Measurements from ENCODE around the gene ARFGEF3. TPM values are rescaled to one million over a fixed set of nuclear protein-coding genes. Genes with fewer than 3 reads are reported as not detected.
A peak's percentile ranks its signal among the peaks of the same experiment; 100 is the strongest.

Gene ARFGEF3
- total and polyA plus RNA-seq, 2 donors (not counting 1 experiment from before 2014, with no cell fraction given): under 0.01 to 0.14 TPM

GRCh38 chr6:138250053-138250452 lies 88.3 kb downstream of the ARFGEF3 start:
- Histone ChIP-seq H4K20me1 (ENCODE audit: control insufficient read depth, extremely low read depth, insufficient read depth, low read length) (no peaks in the 10 kb centered on the region), H2AFZ (ENCODE audit: low read length) (no peak overlapping the region), H3K4me1 (ENCODE audit: control insufficient read depth, extremely low read depth, insufficient read depth, low read length) (no peaks in the 10 kb centered on the region), H3K4me3 (replicated peaks in 1 of 4; ENCODE audit: control extremely low read depth in 1 of 4, insufficient read depth in 1 of 4, low read depth in 3 of 4, low read length in 4 of 4) (no peak overlapping the region), H3K4me2 (ENCODE audit: extremely low read depth, insufficient read depth, low read length) (no peak overlapping the region), H3K79me2 (ENCODE audit: control insufficient read depth, insufficient read depth, low read length) (no peaks in the 10 kb centered on the region), H3K9me3 (ENCODE audit: control insufficient read depth, insufficient read depth, low read depth, low read length) (no peaks in the 10 kb centered on the region), H3K36me3 (ENCODE audit: control insufficient read depth, insufficient read depth, low read length) (no peaks in the 10 kb centered on the region), H3K27me3 (ENCODE audit: control insufficient read depth, insufficient read depth, low read length) (no peaks in the 10 kb centered on the region), H3K9ac (ENCODE audit: insufficient read depth, low read length) (no peak overlapping the region), H3K27ac (ENCODE audit: insufficient read depth, low read length) (no peak overlapping the region)
- no peak for DNase-seq (ENCODE audit: low read depth in 2 of 2)
- TF ChIP-seq, protein P1, sequence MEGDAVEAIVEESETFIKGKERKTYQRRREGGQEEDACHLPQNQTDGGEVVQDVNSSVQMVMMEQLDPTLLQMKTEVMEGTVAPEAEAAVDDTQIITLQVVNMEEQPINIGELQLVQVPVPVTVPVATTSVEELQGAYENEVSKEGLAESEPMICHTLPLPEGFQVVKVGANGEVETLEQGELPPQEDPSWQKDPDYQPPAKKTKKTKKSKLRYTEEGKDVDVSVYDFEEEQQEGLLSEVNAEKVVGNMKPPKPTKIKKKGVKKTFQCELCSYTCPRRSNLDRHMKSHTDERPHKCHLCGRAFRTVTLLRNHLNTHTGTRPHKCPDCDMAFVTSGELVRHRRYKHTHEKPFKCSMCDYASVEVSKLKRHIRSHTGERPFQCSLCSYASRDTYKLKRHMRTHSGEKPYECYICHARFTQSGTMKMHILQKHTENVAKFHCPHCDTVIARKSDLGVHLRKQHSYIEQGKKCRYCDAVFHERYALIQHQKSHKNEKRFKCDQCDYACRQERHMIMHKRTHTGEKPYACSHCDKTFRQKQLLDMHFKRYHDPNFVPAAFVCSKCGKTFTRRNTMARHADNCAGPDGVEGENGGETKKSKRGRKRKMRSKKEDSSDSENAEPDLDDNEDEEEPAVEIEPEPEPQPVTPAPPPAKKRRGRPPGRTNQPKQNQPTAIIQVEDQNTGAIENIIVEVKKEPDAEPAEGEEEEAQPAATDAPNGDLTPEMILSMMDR (conservative IDR thresholded peaks at IDR 0.05 in 1 of 2, IDR thresholded peaks at IDR 0.05 in 1 of 2; ENCODE audit: low read depth in 1 of 2, low read length in 2 of 2): no peak
- TF ChIP-seq EZH2 (IDR thresholded peaks at IDR 0.05; ENCODE audit: low read length, missing control alignments): no peak

GRCh38 chr6:138250513-138251247 lies 88.9 kb downstream of the ARFGEF3 start:
- Histone ChIP-seq H3K4me2 (ENCODE audit: extremely low read depth, insufficient read depth, low read length) (peak overlapping the region; percentile 66), H2AFZ (ENCODE audit: low read length) (no peak overlapping the region), H3K4me3 (replicated peaks in 1 of 4; ENCODE audit: control extremely low read depth in 1 of 4, insufficient read depth in 1 of 4, low read depth in 3 of 4, low read length in 4 of 4) (no peak overlapping the region), H3K79me2 (ENCODE audit: control insufficient read depth, insufficient read depth, low read length) (no peaks in the 10 kb centered on the region), H4K20me1 (ENCODE audit: control insufficient read depth, extremely low read depth, insufficient read depth, low read length) (no peaks in the 10 kb centered on the region), H3K36me3 (ENCODE audit: control insufficient read depth, insufficient read depth, low read length) (no peaks in the 10 kb centered on the region), H3K4me1 (ENCODE audit: control insufficient read depth, extremely low read depth, insufficient read depth, low read length) (no peaks in the 10 kb centered on the region), H3K9ac (ENCODE audit: insufficient read depth, low read length) (no peak overlapping the region), H3K9me3 (ENCODE audit: control insufficient read depth, insufficient read depth, low read depth, low read length) (no peaks in the 10 kb centered on the region), H3K27me3 (ENCODE audit: control insufficient read depth, insufficient read depth, low read length) (no peaks in the 10 kb centered on the region), H3K27ac (ENCODE audit: insufficient read depth, low read length) (no peak overlapping the region)
- peak; percentile 15 to 96 for DNase-seq (ENCODE audit: low read depth in 2 of 2)
- no peak for TF ChIP-seq EZH2 (IDR thresholded peaks at IDR 0.05; ENCODE audit: low read length, missing control alignments)
- TF ChIP-seq, protein P1 (conservative IDR thresholded peaks at IDR 0.05 in 1 of 2, IDR thresholded peaks at IDR 0.05 in 1 of 2; ENCODE audit: low read depth in 1 of 2, low read length in 2 of 2): no peak

DNA sequence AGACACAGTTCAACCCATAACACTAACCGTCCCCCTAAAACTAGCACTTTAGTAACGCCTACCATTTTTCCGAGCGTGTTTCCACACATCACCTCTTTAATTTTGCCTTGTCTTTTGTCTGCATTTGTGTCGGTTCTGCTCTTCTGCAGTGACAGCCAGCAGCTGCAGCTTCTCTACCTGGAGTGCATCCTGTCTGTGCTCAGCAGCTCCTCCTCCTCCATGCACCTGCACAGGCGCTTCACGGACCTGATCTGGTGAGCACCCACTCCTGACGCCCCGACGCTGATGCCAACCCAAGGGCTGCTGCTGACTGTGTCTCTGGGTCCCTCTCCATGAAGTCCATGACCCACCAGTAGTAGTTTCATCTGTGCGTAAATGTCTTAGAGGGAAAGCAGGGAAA lies 92.0 kb downstream of the ARFGEF3 start:
- Histone ChIP-seq H3K4me1 (ENCODE audit: control insufficient read depth, extremely low read depth, insufficient read depth, low read length) (no peaks in the 10 kb centered on the region), H3K4me2 (ENCODE audit: extremely low read depth, insufficient read depth, low read length) (no peak overlapping the region), H3K27me3 (ENCODE audit: control insufficient read depth, insufficient read depth, low read length) (no peaks in the 10 kb centered on the region), H2AFZ (ENCODE audit: low read length) (no peak overlapping the region), H3K36me3 (ENCODE audit: control insufficient read depth, insufficient read depth, low read length) (no peaks in the 10 kb centered on the region), H3K4me3 (replicated peaks in 1 of 4; ENCODE audit: control extremely low read depth in 1 of 4, insufficient read depth in 1 of 4, low read depth in 3 of 4, low read length in 4 of 4) (no peak overlapping the region), H3K79me2 (ENCODE audit: control insufficient read depth, insufficient read depth, low read length) (no peaks in the 10 kb centered on the region), H4K20me1 (ENCODE audit: control insufficient read depth, extremely low read depth, insufficient read depth, low read length) (no peaks in the 10 kb centered on the region), H3K27ac (ENCODE audit: insufficient read depth, low read length) (no peak overlapping the region), H3K9me3 (ENCODE audit: control insufficient read depth, insufficient read depth, low read depth, low read length) (no peaks in the 10 kb centered on the region), H3K9ac (ENCODE audit: insufficient read depth, low read length) (no peak overlapping the region)
- DNase-seq (ENCODE audit: low read depth in 2 of 2): no peak
- no peak for TF ChIP-seq EZH2 (IDR thresholded peaks at IDR 0.05; ENCODE audit: low read length, missing control alignments)
- TF ChIP-seq, protein P1 (conservative IDR thresholded peaks at IDR 0.05 in 1 of 2, IDR thresholded peaks at IDR 0.05 in 1 of 2; ENCODE audit: low read depth in 1 of 2, low read length in 2 of 2): no peak
